HUES48 (cell line): Measurements from ENCODE around the gene COL5A1.

Source experiments
- H3K27ac ChIP-seq: one replicate; pipeline ENCODE4 v1.7.0; 2013; ENCODE audit warnings: low read depth, low read length, inconsistent platforms
- H3K27me3 ChIP-seq: 2 replicates; pipeline ENCODE4 v1.6.1; 2013; ENCODE audit warnings: mild to moderate bottlenecking, low read length; ENCODE audit not compliant: control insufficient read depth, insufficient read depth
- H3K36me3 ChIP-seq: 2 replicates; pipeline ENCODE4 v1.6.1; 2013; ENCODE audit warnings: low read length; ENCODE audit not compliant: control insufficient read depth, insufficient read depth
- H3K4me1 ChIP-seq: 2 replicates; pipeline ENCODE4 v1.6.1; 2013; ENCODE audit warnings: mild to moderate bottlenecking, low read length; ENCODE audit not compliant: control insufficient read depth, insufficient read depth
- H3K4me3 ChIP-seq: 2 replicates; pipeline ENCODE4 v1.5.1; 2013; ENCODE audit warnings: mild to moderate bottlenecking, low read depth, low read length
- H3K9ac ChIP-seq: 2 replicates; pipeline ENCODE4 v1.6.1; 2013; ENCODE audit warnings: mild to moderate bottlenecking, low read depth, low read length, moderate library complexity
- H3K9me3 ChIP-seq: 2 replicates; pipeline ENCODE4 v1.6.1; 2013; ENCODE audit warnings: low read length; ENCODE audit not compliant: control insufficient read depth, insufficient read depth

The COL5A1 gene

DNA sequence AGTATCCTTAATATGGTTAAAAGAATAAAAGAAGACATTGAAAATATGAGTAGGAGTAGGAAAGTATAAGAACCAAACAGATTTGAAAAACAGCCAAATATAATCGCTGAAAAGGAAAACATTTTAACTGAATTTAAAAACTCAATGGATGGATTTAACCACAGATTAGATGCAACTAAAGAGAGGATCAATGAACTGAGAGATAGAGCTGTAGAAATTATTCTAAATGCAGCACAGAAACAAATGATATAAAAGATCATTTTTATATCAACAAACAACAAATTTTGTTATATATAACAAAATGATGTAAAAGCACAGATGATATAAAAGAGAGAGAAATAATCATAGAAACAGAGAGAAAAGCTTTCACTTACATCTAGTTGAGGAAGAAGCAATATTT is 29.3 kb upstream of the COL5A1 start:
- no peaks in the 10 kb centered on the region for H3K36me3 ChIP-seq
- no peak overlapping the region for H3K4me3 ChIP-seq
- no peak overlapping the region for H3K9ac ChIP-seq
- H3K9me3 ChIP-seq = peaks cover 27% of the 10 kb centered on the region
- no peaks in the 10 kb centered on the region for H3K27me3 ChIP-seq
- no peaks in the 10 kb centered on the region for H3K4me1 ChIP-seq
- no peak overlapping the region for H3K27ac ChIP-seq

DNA sequence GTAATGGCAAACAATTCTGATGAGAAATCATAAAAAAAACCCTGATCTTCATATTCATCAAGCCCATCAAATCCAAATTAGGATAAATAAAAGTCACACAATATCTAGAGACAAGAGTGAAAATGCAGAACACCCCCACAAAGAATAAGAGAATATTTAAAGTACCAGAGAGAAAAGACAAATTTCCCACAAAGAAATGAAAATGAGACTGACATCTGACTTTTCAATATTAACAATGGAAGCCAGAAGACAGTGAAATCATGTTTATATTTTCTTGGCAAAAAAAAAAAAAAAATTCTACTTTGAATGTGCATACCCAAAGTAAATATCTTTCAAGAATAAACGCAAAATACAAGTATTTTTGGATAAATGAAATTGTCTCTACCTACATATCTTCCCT is 28.9 kb upstream of the COL5A1 start:
- Histone ChIP-seq H3K9ac (no peak overlapping the region), H3K4me3 (no peak overlapping the region), H3K27ac (no peak overlapping the region), H3K36me3 (no peaks in the 10 kb centered on the region), H3K9me3 (peaks cover 27% of the 10 kb centered on the region), H3K27me3 (no peaks in the 10 kb centered on the region), H3K4me1 (no peaks in the 10 kb centered on the region)

DNA sequence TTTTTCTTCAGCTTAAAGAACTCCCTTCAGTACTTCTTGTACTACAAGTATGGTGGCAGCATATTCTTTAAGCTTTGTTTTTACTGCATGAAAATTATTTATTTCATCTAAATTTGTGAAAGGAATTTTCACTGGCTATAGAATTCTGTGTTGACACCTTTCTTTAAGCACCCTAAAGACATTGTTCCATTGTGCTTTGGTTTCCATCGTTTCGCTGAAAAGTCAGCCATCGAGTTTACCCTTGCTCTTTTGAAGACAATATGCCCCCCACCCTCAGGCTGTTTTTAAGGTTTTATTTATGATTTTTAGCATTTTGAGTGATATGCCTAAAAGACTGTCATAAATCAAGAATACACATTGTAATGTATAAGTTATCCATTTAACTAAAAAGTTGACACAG is 27.3 kb upstream of the COL5A1 start:
- no peak overlapping the region for H3K4me3 ChIP-seq
- peaks cover 27% of the 10 kb centered on the region for H3K9me3 ChIP-seq
- H3K36me3 ChIP-seq = no peaks in the 10 kb centered on the region
- H3K4me1 ChIP-seq = no peaks in the 10 kb centered on the region
- H3K9ac ChIP-seq = no peak overlapping the region
- no peak overlapping the region for H3K27ac ChIP-seq
- H3K27me3 ChIP-seq = no peaks in the 10 kb centered on the region

DNA sequence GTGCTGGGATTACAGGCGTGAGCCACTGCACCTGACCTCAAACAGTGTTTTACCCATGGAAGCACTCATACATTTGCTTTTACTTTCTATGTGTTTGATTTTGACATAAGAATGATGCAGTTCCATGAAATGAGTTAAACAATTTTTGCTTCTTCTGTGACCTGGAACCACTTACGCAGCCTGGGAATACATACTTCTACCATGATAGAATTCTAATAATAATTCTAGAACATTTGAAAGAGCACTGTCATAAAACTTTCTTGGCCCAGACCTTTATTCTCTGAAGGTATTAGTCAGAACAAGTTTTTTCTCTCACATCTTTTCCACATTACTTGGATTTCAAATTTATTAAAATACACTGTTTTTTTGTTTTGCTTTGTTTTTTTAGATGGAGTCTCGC is 25.3 kb upstream of the COL5A1 start:
- Histone ChIP-seq H3K9ac (no peak overlapping the region), H3K36me3 (no peaks in the 10 kb centered on the region), H3K4me3 (no peak overlapping the region), H3K9me3 (peaks cover 27% of the 10 kb centered on the region), H3K4me1 (no peaks in the 10 kb centered on the region), H3K27me3 (no peaks in the 10 kb centered on the region), H3K27ac (no peak overlapping the region)

DNA sequence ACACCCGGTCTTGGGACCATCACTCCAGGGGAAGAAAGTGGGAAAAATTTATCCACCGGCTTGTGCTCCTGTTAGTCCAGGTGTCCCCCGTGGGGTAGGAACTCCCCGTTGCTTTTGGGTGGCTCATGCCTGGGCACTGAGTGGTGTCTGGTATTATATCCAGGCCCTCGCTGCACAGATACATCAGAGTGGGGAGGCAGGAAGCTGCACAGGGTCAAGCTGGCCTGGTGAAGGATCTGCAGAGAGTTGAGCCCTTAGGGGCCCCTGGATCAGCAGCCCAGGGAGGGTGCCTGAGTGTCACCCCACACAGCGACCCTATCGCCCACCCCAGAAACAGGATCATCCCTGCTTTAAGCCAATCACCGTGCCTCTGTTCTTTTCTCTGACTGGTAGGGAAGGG is 24.4 kb upstream of the COL5A1 start:
- H3K9ac ChIP-seq = no peak overlapping the region
- no peaks in the 10 kb centered on the region for H3K36me3 ChIP-seq
- H3K9me3 ChIP-seq = peaks cover 21% of the 10 kb centered on the region
- no peaks in the 10 kb centered on the region for H3K27me3 ChIP-seq
- H3K4me3 ChIP-seq = no peak overlapping the region
- H3K27ac ChIP-seq = no peak overlapping the region
- H3K4me1 ChIP-seq = no peaks in the 10 kb centered on the region

DNA sequence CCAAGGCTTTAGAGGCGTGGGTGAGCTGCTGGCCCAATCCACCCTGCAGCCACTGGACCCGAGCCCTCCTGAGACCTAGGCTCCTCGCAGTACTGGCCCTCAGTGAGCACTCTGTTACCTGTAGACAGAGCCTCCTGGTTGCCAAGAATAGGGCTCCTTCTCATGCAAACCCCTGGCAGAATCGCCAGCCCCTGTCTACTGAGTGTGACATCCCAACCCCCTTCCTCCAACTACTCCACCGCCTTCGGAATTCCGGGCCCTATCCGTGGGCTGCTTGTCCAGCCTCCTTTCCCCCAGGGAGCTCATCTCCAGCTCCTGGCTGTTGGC is 23.8 kb upstream of the COL5A1 start:
- Histone ChIP-seq H3K4me3 (no peak overlapping the region), H3K9ac (no peak overlapping the region), H3K36me3 (no peaks in the 10 kb centered on the region), H3K27ac (no peak overlapping the region), H3K4me1 (no peaks in the 10 kb centered on the region), H3K9me3 (peaks cover 15% of the 10 kb centered on the region), H3K27me3 (no peaks in the 10 kb centered on the region)

DNA sequence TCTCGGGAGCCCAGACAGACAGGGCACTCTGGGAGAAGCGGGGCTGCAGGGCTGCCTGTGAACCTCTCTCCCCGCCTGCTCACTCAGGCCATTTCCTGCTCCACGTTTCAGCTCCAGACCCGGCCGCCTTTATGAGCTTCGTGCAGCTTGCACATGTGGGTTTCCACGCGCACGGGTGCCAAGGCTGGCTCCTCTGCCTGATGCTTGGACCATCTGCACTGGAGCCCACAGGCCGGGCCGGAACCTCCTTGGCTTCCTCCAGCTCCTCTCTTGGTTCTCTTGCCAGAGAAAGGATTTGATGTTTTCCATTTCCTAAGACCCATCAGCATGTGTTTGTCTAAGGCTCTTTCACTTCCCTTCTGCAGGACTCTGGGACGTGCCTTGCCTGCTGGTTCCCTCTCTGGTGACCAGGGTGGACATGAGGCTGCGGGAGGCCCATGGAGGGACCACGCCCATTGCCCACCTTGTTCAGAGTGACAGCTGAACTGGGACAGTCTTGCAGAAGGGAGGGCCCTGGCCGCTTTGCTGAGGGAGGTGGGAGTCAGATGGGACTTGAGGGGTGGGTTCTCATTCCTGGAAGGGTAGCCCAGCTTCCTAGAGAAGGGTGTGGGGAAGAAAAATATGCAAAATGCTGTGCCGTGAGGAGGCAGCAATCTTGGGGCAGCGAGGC is 23.3 kb upstream of the COL5A1 start:
- Histone ChIP-seq H3K27me3 (no peaks in the 10 kb centered on the region), H3K4me3 (no peak overlapping the region), H3K9me3 (peaks cover 12% of the 10 kb centered on the region), H3K36me3 (no peaks in the 10 kb centered on the region), H3K27ac (no peak overlapping the region), H3K9ac (no peak overlapping the region), H3K4me1 (no peaks in the 10 kb centered on the region)

DNA sequence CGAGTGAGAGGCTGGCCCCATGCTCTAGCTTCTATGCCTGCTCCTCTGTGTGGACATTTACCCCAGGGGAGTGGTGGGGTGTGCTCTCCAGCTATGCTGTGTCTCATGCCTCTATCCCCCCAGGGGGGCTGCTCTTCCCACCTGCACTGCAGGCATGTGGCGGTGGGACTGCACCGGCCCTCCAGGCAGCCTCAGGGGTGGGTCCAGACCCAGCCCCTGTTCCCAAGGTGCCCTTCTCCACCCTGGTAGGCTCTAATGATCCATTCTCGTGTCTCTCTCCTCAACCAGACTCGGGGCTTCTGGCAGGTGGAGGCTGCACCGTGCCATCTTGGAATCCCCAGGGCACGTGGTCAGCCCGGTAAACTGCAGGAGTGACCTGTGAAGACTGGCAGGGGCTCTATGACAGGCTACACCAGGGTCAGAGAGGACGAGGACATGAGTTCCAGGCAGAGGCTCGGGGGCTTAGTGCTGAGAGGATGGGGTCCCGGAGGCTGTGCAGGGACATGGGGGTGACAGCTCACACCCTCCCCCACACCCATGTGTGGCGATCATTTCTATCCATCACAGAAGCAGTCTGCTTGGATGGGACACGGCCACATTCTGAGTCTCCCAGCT is 22.7 kb upstream of the COL5A1 start:
- Histone ChIP-seq H3K27me3 (no peaks in the 10 kb centered on the region), H3K36me3 (no peaks in the 10 kb centered on the region), H3K4me3 (no peak overlapping the region), H3K4me1 (no peaks in the 10 kb centered on the region), H3K9ac (no peak overlapping the region), H3K27ac (no peak overlapping the region), H3K9me3 (peaks cover 5% of the 10 kb centered on the region)

DNA sequence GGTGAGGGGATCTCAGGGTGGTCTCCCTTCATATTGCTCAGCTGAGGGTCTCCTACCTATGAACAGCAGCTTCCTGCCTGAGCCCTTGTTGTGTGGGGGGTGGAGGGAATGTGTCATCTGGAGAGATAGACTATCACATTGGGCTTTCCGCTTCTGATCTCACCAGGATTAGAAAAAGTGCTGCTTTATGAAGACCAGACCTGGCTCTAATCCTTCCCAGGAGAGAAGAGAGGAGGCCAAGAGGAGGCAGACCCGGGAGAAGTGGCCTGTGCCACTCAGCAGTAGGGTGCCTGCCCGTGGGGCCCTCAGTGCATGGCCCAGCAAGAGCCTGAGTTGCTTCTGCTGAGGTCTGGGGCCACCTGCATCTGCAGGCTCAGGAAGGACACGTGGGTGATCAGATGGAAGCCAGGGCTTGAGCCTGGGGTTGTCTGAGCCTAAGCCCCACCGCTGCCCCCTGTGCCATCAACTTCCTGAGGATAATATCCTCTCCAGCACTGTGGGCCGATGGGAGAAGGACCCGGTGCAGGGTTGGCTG is 22.1 kb upstream of the COL5A1 start:
- Histone ChIP-seq H3K9me3 (no peaks in the 10 kb centered on the region), H3K4me3 (no peak overlapping the region), H3K4me1 (no peaks in the 10 kb centered on the region), H3K9ac (no peak overlapping the region), H3K27me3 (no peaks in the 10 kb centered on the region), H3K27ac (no peak overlapping the region), H3K36me3 (no peaks in the 10 kb centered on the region)

DNA sequence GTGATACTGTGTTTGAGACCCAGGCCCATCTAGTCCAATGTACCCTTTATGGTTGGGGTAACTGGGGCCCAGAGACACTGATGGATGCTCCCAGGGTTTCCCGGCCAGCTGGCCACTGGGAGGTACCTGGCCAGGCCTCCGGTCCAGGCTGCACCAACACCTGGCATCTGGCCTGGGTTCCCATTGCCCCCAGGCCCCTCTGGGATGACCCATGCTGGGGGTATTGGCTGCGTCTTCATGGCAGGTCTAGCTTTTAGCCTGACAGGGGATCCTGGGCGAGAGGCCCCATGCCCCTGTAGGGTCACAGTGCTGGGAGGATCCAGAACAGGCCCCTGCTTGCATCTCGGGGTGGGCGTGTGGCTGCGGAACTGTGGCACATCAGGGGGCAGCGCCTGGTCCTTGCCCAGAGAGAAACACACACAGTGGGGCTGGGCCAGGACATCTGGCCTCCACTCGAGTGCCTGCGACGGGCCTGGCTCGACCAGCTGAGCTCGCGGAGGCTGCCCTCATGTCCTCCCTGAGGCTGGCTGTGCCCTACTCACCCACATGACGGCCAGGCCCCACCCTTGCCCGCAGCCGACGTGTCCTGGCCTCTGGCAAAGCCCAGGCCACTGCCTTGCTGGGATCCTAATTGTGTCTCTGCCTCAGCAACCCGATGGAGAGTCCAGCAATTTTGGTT is 21.5 kb upstream of the COL5A1 start:
- H3K27me3 ChIP-seq = no peaks in the 10 kb centered on the region
- no peaks in the 10 kb centered on the region for H3K36me3 ChIP-seq
- H3K27ac ChIP-seq = no peak overlapping the region
- no peaks in the 10 kb centered on the region for H3K9me3 ChIP-seq
- H3K9ac ChIP-seq = no peak overlapping the region
- H3K4me1 ChIP-seq = 0 out of 2 replicates have a peak, but pooled peaks cover 2% of the 10 kb centered on the region
- H3K4me3 ChIP-seq = no peak overlapping the region
